GM21515 (cell line): ENCODE results near the gene MED12L.
A peak's percentile ranks its signal among the peaks of the same experiment; 100 is the strongest.
"Not testable (repeated sequence)": the region's sequence is repeated elsewhere in the genome, so short reads cannot be mapped to it uniquely, and the experiment has no call there.

ENCODE experiments used
- ATAC-seq: cut with Tn5 transposase; IDR thresholded peaks from one replicate; pipeline ENCODE4 v1.9.1; 2021; ENCODE audit not compliant: unreplicated experiment

The MED12L gene

GRCh38 chr3:151351648-151352047 is 266.2 kb downstream of the MED12L start:
- peak; percentile 34 for ATAC-seq

GRCh38 chr3:151356794-151357462 is 271.5 kb downstream of the MED12L start:
- no peak for ATAC-seq

GRCh38 chr3:151357463-151357850 is 272.0 kb downstream of the MED12L start:
- no peak for ATAC-seq

- no peak for ATAC-seq
Observed at GRCh38 chr3:151362751-151363174, 277.3 kb downstream of the MED12L start.

GRCh38 chr3:151366993-151367392 is 281.5 kb downstream of the MED12L start:
- ATAC-seq: no peak

- ATAC-seq: no peak
Observed at GRCh38 chr3:151367448-151367847, 282.0 kb downstream of the MED12L start.

GRCh38 chr3:151371526-151371925 is 286.1 kb downstream of the MED12L start:
- ATAC-seq: no peak

GRCh38 chr3:151372063-151372820 is 286.8 kb downstream of the MED12L start:
- ATAC-seq: no peak

- ATAC-seq: peak; percentile 67
Observed at GRCh38 chr3:151377768-151378385, 292.4 kb downstream of the MED12L start.

GRCh38 chr3:151379083-151379734 is 293.7 kb downstream of the MED12L start:
- ATAC-seq: peak; percentile 35

- ATAC-seq: peak; percentile 35
Observed at GRCh38 chr3:151382671-151383070, 297.2 kb downstream of the MED12L start.

- ATAC-seq: no peak
Observed at GRCh38 chr3:151383111-151383510, 297.6 kb downstream of the MED12L start.

- ATAC-seq: no peak
Observed at GRCh38 chr3:151383956-151384355, 298.5 kb downstream of the MED12L start.

- ATAC-seq: peak; percentile 41
Observed at GRCh38 chr3:151384741-151385174, 299.3 kb downstream of the MED12L start, which contains the start of gene P2RY12. Gene P2RY12 (minus strand): TSS chr3:151384753. CDS start chr3:151338845, 45,908 bp downstream.

- no peak for ATAC-seq
Observed at GRCh38 chr3:151386056-151386455, 300.6 kb downstream of the MED12L start.

GRCh38 chr3:151387432-151387831 is 302.0 kb downstream of the MED12L start:
- ATAC-seq: no peak

- no peak for ATAC-seq
Observed at GRCh38 chr3:151387842-151388241, 302.4 kb downstream of the MED12L start.

- no peak for ATAC-seq
Observed at GRCh38 chr3:151391720-151392119, 306.3 kb downstream of the MED12L start.

GRCh38 chr3:151392191-151392590 is 306.7 kb downstream of the MED12L start:
- not testable (repeated sequence) for ATAC-seq

GRCh38 chr3:151393146-151393830 is 307.8 kb downstream of the MED12L start:
- no peak for ATAC-seq

- ATAC-seq: no peak
Observed at GRCh38 chr3:151393941-151394340, 308.5 kb downstream of the MED12L start.
